ENCODE results near the gene MIPEP.

The MIPEP gene

GRCh38 chr13:23705583-23705982 lies 183.6 kb downstream of the MIPEP start:
- no peaks in the 10 kb centered on the region for H3K27me3 ChIP-seq (ENCODE audit: insufficient read depth, poor library complexity, severe bottlenecking)
- no peak for DNase-seq (ENCODE audit: low read depth in 1 of 2, low spot score in 1 of 2)
- H3K27ac ChIP-seq (replicated peaks), result no peak overlapping the region
- no peak overlapping the region for H3K4me3 ChIP-seq (replicated peaks; ENCODE audit: insufficient read depth, low read length)
- TF ChIP-seq GABPA (IDR thresholded peaks at IDR 0.05; ENCODE audit: low read depth) (no peak), POLR2AphosphoS5 (IDR thresholded peaks at IDR 0.05; ENCODE audit: low read depth) (no peak), CTCF (IDR thresholded peaks at IDR 0.05; ENCODE audit: insufficient read depth, low read length) (no peak), SPI1 (IDR thresholded peaks at IDR 0.05; ENCODE audit: borderline replicate concordance, low read depth) (no peak)
- TF ChIP-seq, protein P1, sequence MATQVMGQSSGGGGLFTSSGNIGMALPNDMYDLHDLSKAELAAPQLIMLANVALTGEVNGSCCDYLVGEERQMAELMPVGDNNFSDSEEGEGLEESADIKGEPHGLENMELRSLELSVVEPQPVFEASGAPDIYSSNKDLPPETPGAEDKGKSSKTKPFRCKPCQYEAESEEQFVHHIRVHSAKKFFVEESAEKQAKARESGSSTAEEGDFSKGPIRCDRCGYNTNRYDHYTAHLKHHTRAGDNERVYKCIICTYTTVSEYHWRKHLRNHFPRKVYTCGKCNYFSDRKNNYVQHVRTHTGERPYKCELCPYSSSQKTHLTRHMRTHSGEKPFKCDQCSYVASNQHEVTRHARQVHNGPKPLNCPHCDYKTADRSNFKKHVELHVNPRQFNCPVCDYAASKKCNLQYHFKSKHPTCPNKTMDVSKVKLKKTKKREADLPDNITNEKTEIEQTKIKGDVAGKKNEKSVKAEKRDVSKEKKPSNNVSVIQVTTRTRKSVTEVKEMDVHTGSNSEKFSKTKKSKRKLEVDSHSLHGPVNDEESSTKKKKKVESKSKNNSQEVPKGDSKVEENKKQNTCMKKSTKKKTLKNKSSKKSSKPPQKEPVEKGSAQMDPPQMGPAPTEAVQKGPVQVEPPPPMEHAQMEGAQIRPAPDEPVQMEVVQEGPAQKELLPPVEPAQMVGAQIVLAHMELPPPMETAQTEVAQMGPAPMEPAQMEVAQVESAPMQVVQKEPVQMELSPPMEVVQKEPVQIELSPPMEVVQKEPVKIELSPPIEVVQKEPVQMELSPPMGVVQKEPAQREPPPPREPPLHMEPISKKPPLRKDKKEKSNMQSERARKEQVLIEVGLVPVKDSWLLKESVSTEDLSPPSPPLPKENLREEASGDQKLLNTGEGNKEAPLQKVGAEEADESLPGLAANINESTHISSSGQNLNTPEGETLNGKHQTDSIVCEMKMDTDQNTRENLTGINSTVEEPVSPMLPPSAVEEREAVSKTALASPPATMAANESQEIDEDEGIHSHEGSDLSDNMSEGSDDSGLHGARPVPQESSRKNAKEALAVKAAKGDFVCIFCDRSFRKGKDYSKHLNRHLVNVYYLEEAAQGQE (IDR thresholded peaks at IDR 0.05; ENCODE audit: insufficient replicate concordance, low read depth), result no peak

DNA sequence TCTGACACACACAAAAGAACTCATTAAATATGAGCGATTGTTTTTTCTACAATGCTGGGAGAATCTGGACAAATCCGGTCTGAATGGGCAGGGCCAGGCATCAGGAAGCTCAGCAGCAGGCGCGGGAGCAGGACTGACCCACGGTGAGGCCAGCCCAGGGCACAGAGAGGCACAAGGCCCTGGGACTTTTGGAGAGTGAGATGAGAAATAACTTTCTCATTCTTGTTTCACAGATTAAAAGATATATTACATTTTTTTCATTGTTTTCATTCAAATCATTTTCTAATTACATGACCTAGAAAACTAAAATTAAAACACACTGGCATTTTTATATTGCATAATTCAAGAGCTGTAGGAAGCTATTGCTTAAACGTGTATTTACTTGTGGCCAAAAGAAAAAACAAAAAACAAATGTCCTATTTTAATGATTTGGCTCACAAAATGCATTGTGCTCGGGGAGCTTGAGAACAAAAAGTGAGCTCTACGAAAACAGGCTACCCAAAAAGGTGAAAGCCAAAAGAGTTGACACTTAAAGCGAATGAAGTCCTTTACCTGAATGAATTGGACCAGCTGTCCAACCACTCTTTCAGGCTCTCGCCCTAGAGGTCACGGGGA lies 185.8 kb downstream of the MIPEP start:
- H3K27ac ChIP-seq (replicated peaks), result no peak overlapping the region
- H3K4me3 ChIP-seq (replicated peaks; ENCODE audit: insufficient read depth, low read length), result no peak overlapping the region
- DNase-seq (ENCODE audit: low read depth in 1 of 2, low spot score in 1 of 2), result no peak
- no peaks in the 10 kb centered on the region for H3K27me3 ChIP-seq (ENCODE audit: insufficient read depth, poor library complexity, severe bottlenecking)
- TF ChIP-seq POLR2AphosphoS5 (IDR thresholded peaks at IDR 0.05; ENCODE audit: low read depth), result no peak
- no peak for TF ChIP-seq CTCF (IDR thresholded peaks at IDR 0.05; ENCODE audit: insufficient read depth, low read length)
- no peak for TF ChIP-seq GABPA (IDR thresholded peaks at IDR 0.05; ENCODE audit: low read depth)
- no peak for TF ChIP-seq SPI1 (IDR thresholded peaks at IDR 0.05; ENCODE audit: borderline replicate concordance, low read depth)
- TF ChIP-seq, protein P1 (IDR thresholded peaks at IDR 0.05; ENCODE audit: insufficient replicate concordance, low read depth), result no peak

DNA sequence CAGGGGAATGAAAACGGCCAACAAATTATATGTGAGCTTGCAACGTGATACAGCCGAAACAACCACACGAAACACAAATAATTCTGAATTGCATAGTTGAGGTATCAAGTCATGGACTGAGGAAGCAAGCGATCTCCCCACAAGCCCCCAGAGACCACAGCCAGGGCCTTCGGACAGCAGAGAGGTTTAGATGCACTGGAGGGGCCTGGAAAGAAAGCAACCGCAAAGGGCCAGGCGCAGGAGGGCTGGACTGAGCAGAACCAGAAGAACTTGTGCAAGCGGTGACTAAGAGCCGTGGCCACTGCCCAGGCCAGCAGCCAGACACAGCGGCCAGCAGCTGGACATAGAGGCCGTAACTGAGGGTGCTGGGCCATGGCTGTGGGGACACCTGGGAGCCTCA lies 187.6 kb downstream of the MIPEP start:
- no peak overlapping the region for H3K4me3 ChIP-seq (replicated peaks; ENCODE audit: insufficient read depth, low read length)
- no peak for DNase-seq (ENCODE audit: low read depth in 1 of 2, low spot score in 1 of 2)
- H3K27ac ChIP-seq (replicated peaks), result no peak overlapping the region
- TF ChIP-seq GABPA (IDR thresholded peaks at IDR 0.05; ENCODE audit: low read depth) (no peak), SPI1 (IDR thresholded peaks at IDR 0.05; ENCODE audit: borderline replicate concordance, low read depth) (no peak), POLR2AphosphoS5 (IDR thresholded peaks at IDR 0.05; ENCODE audit: low read depth) (no peak), CTCF (IDR thresholded peaks at IDR 0.05; ENCODE audit: insufficient read depth, low read length) (no peak)
- TF ChIP-seq, protein P1 (IDR thresholded peaks at IDR 0.05; ENCODE audit: insufficient replicate concordance, low read depth), result no peak
- no peaks in the 10 kb centered on the region for H3K27me3 ChIP-seq (ENCODE audit: insufficient read depth, poor library complexity, severe bottlenecking)

Data from HL-60 (cell line).